Measurements from ENCODE around the gene STRAP. TPM values are rescaled to one million over a fixed set of nuclear protein-coding genes. Genes with fewer than 3 reads are reported as not detected.

The STRAP gene
- total and polyA plus RNA-seq, 4 donors, result 33.5 to 63.8 (median 48.1) TPM

GRCh38 chr12:15931590-15932053 lies 49.4 kb downstream of the STRAP start:
- peak overlapping the region; percentile 15 to 28 for H3K27ac ChIP-seq (ENCODE audit: low read depth in 1 of 2, low read length in 2 of 2)
- 50% methylated on average over 3 of the region's 3 CpGs for WGBS

More at GRCh38 chr12:15931590-15932053, 49.4 kb downstream of the STRAP start:
- Histone ChIP-seq H3K27me3 (ENCODE audit: control insufficient read depth in 4 of 4, insufficient read depth in 4 of 4, low read length in 3 of 4) (no peaks in the 10 kb centered on the region), H3K36me3 (ENCODE audit: control insufficient read depth in 4 of 4, insufficient read depth in 3 of 4, low read depth in 1 of 4, low read length in 3 of 4) (no peaks in the 10 kb centered on the region), H3K4me1 (ENCODE audit: control insufficient read depth in 4 of 4, insufficient read depth in 4 of 4, low read length in 3 of 4) (peaks cover 0 to 14% (median 3%) of the 10 kb centered on the region in 4 donors), H3K9me3 (ENCODE audit: control insufficient read depth in 4 of 4, low read length in 3 of 4) (peaks cover 0 to 2% (median 0%) of the 10 kb centered on the region in 4 donors), H3K4me3 (ENCODE audit: low read depth in 1 of 3, low read length in 3 of 3) (no peak overlapping the region), H3K9ac (ENCODE audit: low read depth in 1 of 2, low read length in 2 of 2) (no peak overlapping the region)
- TF ChIP-seq NR2F2 (IDR thresholded peaks at IDR 0.05), result peak; percentile 31
- no peak for TF ChIP-seq FOXA2 (IDR thresholded peaks at IDR 0.05)
- TF ChIP-seq RXRA (IDR thresholded peaks at IDR 0.05), result peak; percentile 10 to 65
- TF ChIP-seq HNF4A (conservative IDR thresholded peaks at IDR 0.05), result peak; percentile 48 to 72
- TF ChIP-seq HNF4G (IDR thresholded peaks at IDR 0.05), result no peak
- TF ChIP-seq JUND (IDR thresholded peaks at IDR 0.05), result peak in 1 of 2 donors; percentile 17
- no peak for TF ChIP-seq TAF1 (conservative IDR thresholded peaks at IDR 0.05)
- no peak for TF ChIP-seq ATF3 (IDR thresholded peaks at IDR 0.05)
- TF ChIP-seq MAX (IDR thresholded peaks at IDR 0.05), result peak; percentile 52
- TF ChIP-seq FOXA1 (IDR thresholded peaks at IDR 0.05), result no peak
- TF ChIP-seq CTCF (IDR thresholded peaks at IDR 0.05; ENCODE audit: low read depth, low read length, missing input control), result no peak
- no peak for TF ChIP-seq ZBTB33 (IDR thresholded peaks at IDR 0.05)
- no peak for TF ChIP-seq YY1 (IDR thresholded peaks at IDR 0.05)
- peak in 1 of 2 donors; percentile 9 for TF ChIP-seq RAD21 (IDR thresholded peaks at IDR 0.05)
- no peak for TF ChIP-seq EGR1 (IDR thresholded peaks at IDR 0.05; ENCODE audit: low read depth in 2 of 2)
- no peak for TF ChIP-seq REST (IDR thresholded peaks at IDR 0.05)
- TF ChIP-seq SP1 (IDR thresholded peaks at IDR 0.05), result no peak
- no peak for TF ChIP-seq GABPA (IDR thresholded peaks at IDR 0.05 in 1 of 2, conservative IDR thresholded peaks at IDR 0.05 in 1 of 2)
- DNase-seq (ENCODE audit: low spot score), result no peak

Data from liver (tissue), 9 donors.